Caco-2 (cell line): ENCODE data around the gene IQCK. TPM values are rescaled to one million over a fixed set of nuclear protein-coding genes. Genes with fewer than 3 reads are reported as not detected.

Experiments used
- BruUV-seq: library from RNA; stranded (reverse); fragments of 400-500 nt; replicated peaks from 2 replicates; lab custom pipeline; 2021; lab: Mats Ljungman, UMichigan
- CTCF ChIA-PET: fragments of 300-600 bp; sonication (Branson Sonifier 250); formaldehyde crosslinking; loops from one replicate; lab custom pipeline; 2022; ENCODE audit warnings: antibody characterized with exemption; lab: Charles Lee
- POLR2A ChIA-PET: fragments of 300-600 bp; sonication (Branson Sonifier 250); formaldehyde crosslinking; loops from one replicate; lab custom pipeline; 2022; ENCODE audit warnings: antibody characterized with exemption; lab: Charles Lee
- DNase-seq, 2 experiments: peaks; one replicate each; pipeline versions ENCODE4 v3.0.0 to v3.0.0-alpha.2; 2020 to 2022
- H3K27me3 ChIP-seq: replicated peaks from 2 replicates; pipeline ENCODE4 v1.6.0; 2011; ENCODE audit warnings: low read length; ENCODE audit not compliant: control insufficient read depth, insufficient read depth
- H3K36me3 ChIP-seq: 2 replicates; pipeline ENCODE4 v1.5.1; 2011; ENCODE audit warnings: low read length; ENCODE audit not compliant: control insufficient read depth, insufficient read depth
- H3K4me1 ChIP-seq: fragments of 250-450 bp; sonication (Bioruptor Pico); 2 replicates; pipeline ENCODE4 v1.5.1; 2020; ENCODE audit warnings: mild to moderate bottlenecking
- H3K4me3 ChIP-seq: 2 replicates; pipeline ENCODE4 v1.5.1; 2011; ENCODE audit warnings: low read depth, mild to moderate bottlenecking, control low read depth, low read length
- H3K9me3 ChIP-seq: fragments of 250-450 bp; sonication (Bioruptor Pico); 2 replicates; pipeline ENCODE4 v1.5.1; 2020; ENCODE audit warnings: mild to moderate bottlenecking, moderate library complexity
- H3K27ac Mint-ChIP-seq: one replicate; pipeline ENCODE4 v1.8.0; 2022; ENCODE audit warnings: mixed read lengths; ENCODE audit not compliant: unreplicated experiment
- H3K27me3 Mint-ChIP-seq: one replicate; pipeline ENCODE4 v1.8.0; 2022; ENCODE audit warnings: mixed read lengths; ENCODE audit not compliant: insufficient read depth, unreplicated experiment
- H3K36me3 Mint-ChIP-seq: one replicate; pipeline ENCODE4 v1.8.0; 2022; ENCODE audit warnings: mild to moderate bottlenecking, mixed read lengths; ENCODE audit not compliant: insufficient read depth, unreplicated experiment
- H3K4me1 Mint-ChIP-seq: one replicate; pipeline ENCODE4 v1.8.0; 2022; ENCODE audit warnings: low read depth, mixed read lengths; ENCODE audit not compliant: unreplicated experiment
- H3K4me3 Mint-ChIP-seq: one replicate; pipeline ENCODE4 v1.8.0; 2022; ENCODE audit warnings: mild to moderate bottlenecking, moderate library complexity, mixed read lengths; ENCODE audit not compliant: unreplicated experiment
- H3K9me3 Mint-ChIP-seq: one replicate; pipeline ENCODE4 v1.8.0; 2022; ENCODE audit warnings: mixed read lengths; ENCODE audit not compliant: unreplicated experiment
- CTCF ChIP-seq, 2 experiments: fragments of 200-600 bp in 1 of 2; IDR thresholded peaks; 1 replicate in 1 of 2; 2 replicates in 1 of 2; pipeline versions ENCODE4 v1.5.1 to v1.8.0; 2011 to 2022; ENCODE audit warnings: antibody characterized with exemption in 1 of 2, control low read depth in 1 of 2, inconsistent platforms in 1 of 2, low read depth in 1 of 2, low read length in 1 of 2, mild to moderate bottlenecking in 1 of 2, moderate library complexity in 1 of 2; ENCODE audit not compliant: insufficient read depth in 1 of 2, severe bottlenecking in 1 of 2, unreplicated experiment in 1 of 2
- intact Hi-C: fragments of 100-400 bp; cut with micrococcal nuclease; formaldehyde crosslinking; loops from one replicate; pipeline ENCODE4 v1.10.0; 2022; ENCODE audit not compliant: unreplicated experiment
- total RNA-seq: library from RNA; stranded (reverse); gene quantifications from 2 replicates; pipeline ENCODE4 v1.2.3, GENCODE V29; 2022

Gene IQCK
- total RNA-seq, 1 experiment from 2014 or later, result 2.0 TPM

GRCh38 chr16:19898166-19898565, 180.1 kb downstream of the IQCK start:
- Mint-ChIP-seq H3K27me3 (peaks cover 9% of the 10 kb centered on the region), H3K36me3 (no peaks in the 10 kb centered on the region), H3K4me1 (peaks cover 7% of the 10 kb centered on the region)

DNA sequence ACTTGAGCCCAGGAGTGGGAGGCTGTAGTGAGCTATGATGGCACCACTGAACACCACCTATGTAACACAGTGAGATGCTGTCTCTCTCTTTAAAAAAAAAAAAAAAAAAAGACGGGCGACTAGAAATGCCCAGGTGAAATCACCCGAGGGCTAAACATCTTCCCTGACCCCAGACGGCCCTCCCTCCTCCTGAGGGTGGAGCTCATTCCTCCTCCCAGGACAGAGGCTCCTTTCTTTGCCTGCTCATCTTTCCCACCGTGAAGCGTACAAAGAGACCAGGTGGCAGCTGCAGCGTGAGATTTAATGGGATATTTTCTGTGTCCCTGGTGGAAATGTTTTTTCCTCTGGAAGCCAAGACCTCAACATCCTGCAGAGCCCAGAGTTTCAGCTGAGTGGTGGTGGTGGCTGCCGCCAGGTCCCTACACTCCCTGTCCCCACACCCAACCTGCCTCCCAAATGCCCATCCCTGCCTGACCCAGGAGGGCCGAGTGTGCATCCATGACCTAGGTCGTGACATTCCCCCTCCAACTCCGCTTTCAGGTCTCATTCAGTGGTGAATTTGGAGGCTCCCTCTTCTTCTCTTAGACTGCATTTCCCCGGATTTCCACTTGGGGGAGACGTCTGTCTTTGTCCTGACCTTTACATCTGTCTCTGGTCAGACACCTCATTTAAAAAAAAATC, 181.0 kb downstream of the IQCK start:
- peak; percentile 57 to 70 for DNase-seq
- Histone ChIP-seq H3K9me3 (no peaks in the 10 kb centered on the region; the same call in 1 of the 2 replicates), H3K4me3 (no peak overlapping the region), H3K36me3 (no peaks in the 10 kb centered on the region), H3K27me3 (no peaks in the 10 kb centered on the region), H3K4me1 (no peaks in the 10 kb centered on the region)
- H3K36me3 Mint-ChIP-seq, result no peaks in the 10 kb centered on the region
- POLR2A ChIA-PET, result no interaction called here
- H3K4me1 Mint-ChIP-seq, result peaks cover 7% of the 10 kb centered on the region
- intact Hi-C loops, result loop anchor here (2.0 kb wide), 2 partner anchors 402 to 484 kb away; no protein-coding TSS in a partner anchor
- CTCF ChIA-PET, result interaction anchor here (0.6 to 2.7 kb wide), 11 partner anchors 8 to 794 kb away, joined by 3 to 20 read pairs (median 4); no protein-coding TSS in a partner anchor
- no peak overlapping the region for H3K27ac Mint-ChIP-seq
- H3K4me3 Mint-ChIP-seq, result no peak overlapping the region
- BruUV-seq, result no TSS peak
- no peaks in the 10 kb centered on the region for H3K9me3 Mint-ChIP-seq
- peaks cover 9% of the 10 kb centered on the region for H3K27me3 Mint-ChIP-seq
- peak; percentile 60 to 75 for TF ChIP-seq CTCF (IDR thresholded peaks at IDR 0.05; ENCODE audit: insufficient read depth in 1 of 2, low read depth in 1 of 2, low read length in 1 of 2, severe bottlenecking in 1 of 2, unreplicated experiment in 1 of 2)

More at GRCh38 chr16:19898166-19898565, 180.1 kb downstream of the IQCK start:
- intact Hi-C loops, result loop anchor here (2.0 kb wide), 2 partner anchors 403 to 485 kb away; no protein-coding TSS in a partner anchor
- Mint-ChIP-seq H3K4me3 (no peak overlapping the region), H3K27ac (no peak overlapping the region), H3K9me3 (no peaks in the 10 kb centered on the region)
- Histone ChIP-seq H3K36me3 (no peaks in the 10 kb centered on the region), H3K9me3 (no peaks in the 10 kb centered on the region; the same call in 1 of the 2 replicates), H3K4me3 (no peak overlapping the region), H3K27me3 (no peaks in the 10 kb centered on the region), H3K4me1 (no peaks in the 10 kb centered on the region)
- ChIA-PET POLR2A (no interaction called here), CTCF (interaction anchor here (0.7 to 2.4 kb wide), 5 partner anchors 9 to 488 kb away, joined by 3 to 20 read pairs (median 6); no protein-coding TSS in a partner anchor)
- no TSS peak for BruUV-seq
- no peak for TF ChIP-seq CTCF (IDR thresholded peaks at IDR 0.05; ENCODE audit: insufficient read depth in 1 of 2, low read depth in 1 of 2, low read length in 1 of 2, severe bottlenecking in 1 of 2, unreplicated experiment in 1 of 2)
- DNase-seq, result no peak

DNA sequence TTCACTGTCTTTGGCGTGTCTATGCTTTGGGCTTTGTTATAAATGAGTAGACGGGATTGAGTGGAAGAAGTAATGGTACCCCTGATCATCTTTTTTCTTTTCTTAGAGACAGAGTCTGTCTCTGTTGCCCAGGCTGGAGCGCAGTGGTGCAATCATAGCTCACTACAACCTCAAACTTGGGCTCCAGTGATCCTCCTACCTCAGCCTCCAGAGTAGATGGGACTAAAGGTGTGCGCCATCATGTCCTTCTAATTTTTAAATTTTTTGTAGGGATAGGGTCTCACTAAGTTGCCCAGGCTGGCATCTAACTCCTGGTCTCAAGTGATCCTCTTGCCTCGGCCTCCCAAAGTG, 181.5 kb downstream of the IQCK start:
- H3K36me3 Mint-ChIP-seq, result no peaks in the 10 kb centered on the region
- H3K36me3 ChIP-seq, result no peaks in the 10 kb centered on the region
- POLR2A ChIA-PET, result no interaction called here
- intact Hi-C loops, result loop anchor here (2.0 kb wide), 2 partner anchors 401 to 483 kb away; no protein-coding TSS in a partner anchor
- no TSS peak for BruUV-seq
- H3K9me3 ChIP-seq, result no peaks in the 10 kb centered on the region
- no peak overlapping the region for H3K4me3 ChIP-seq
- H3K4me3 Mint-ChIP-seq, result no peak overlapping the region
- no peak for TF ChIP-seq CTCF (IDR thresholded peaks at IDR 0.05; ENCODE audit: insufficient read depth in 1 of 2, low read depth in 1 of 2, low read length in 1 of 2, severe bottlenecking in 1 of 2, unreplicated experiment in 1 of 2)
- H3K4me1 ChIP-seq, result no peaks in the 10 kb centered on the region
- no peak for DNase-seq
- no peaks in the 10 kb centered on the region for H3K9me3 Mint-ChIP-seq
- no peaks in the 10 kb centered on the region for H3K27me3 ChIP-seq
- H3K4me1 Mint-ChIP-seq, result peaks cover 7% of the 10 kb centered on the region
- no peak overlapping the region for H3K27ac Mint-ChIP-seq
- H3K27me3 Mint-ChIP-seq, result peaks cover 9% of the 10 kb centered on the region
- CTCF ChIA-PET, result interaction anchor here (0.6 to 2.7 kb wide), 8 partner anchors 8 to 793 kb away, joined by 3 to 20 read pairs (median 6); no protein-coding TSS in a partner anchor
